T-cell (primary cell): Measurements from ENCODE around the gene TXNIP. TPM values are rescaled to one million over a fixed set of nuclear protein-coding genes. Genes with fewer than 3 reads are reported as not detected.

Source experiments
- ATAC-seq, 4 experiments: fragments of 200-7000 bp in 3 of 4; fragments of 150-1000 bp in 1 of 4; cut with Tn5 transposase; replicated peaks in 1 of 4; 1 replicate in 3 of 4; 2 replicates in 1 of 4; pipeline ENCODE4 v1.10.0; 2021; ENCODE audit warnings: moderate library complexity in 3 of 4, mild to moderate bottlenecking in 2 of 4, moderate number of reproducible peaks in 1 of 4
- CTCF ChIA-PET, 2 donors: fragments of 300-600 bp; sonication (Branson Sonifier 250); formaldehyde crosslinking; loops; one replicate each; lab custom pipeline; 2022; ENCODE audit warnings: antibody characterized with exemption in 2 of 2; lab: Charles Lee
- POLR2A ChIA-PET, 2 donors: fragments of 300-600 bp; sonication (Branson Sonifier 250); formaldehyde crosslinking; loops; one replicate each; lab custom pipeline; 2022; ENCODE audit warnings: antibody characterized with exemption in 2 of 2; lab: Charles Lee
- DNase-seq, 35 experiments: peaks; one replicate each; pipeline versions ENCODE4 v3.0.0 to v3.0.0-alpha.2; 2013 to 2023
- H3K27ac ChIP-seq: one replicate; pipeline ENCODE4 v1.5.1; 2013; ENCODE audit warnings: low read length
- H3K27me3 ChIP-seq, 2 experiments: replicated peaks in 1 of 2; 1 replicate in 1 of 2; 2 replicates in 1 of 2; pipeline versions ENCODE4 v1.6.1 to v1.7.0; 2013; ENCODE audit warnings: low read length in 1 of 2, mixed read lengths in 1 of 2; ENCODE audit not compliant: control insufficient read depth in 2 of 2, insufficient read depth in 2 of 2; ENCODE audit errors: extremely low read depth in 1 of 2
- H3K36me3 ChIP-seq, 2 donors: 1 replicate in 1 of 2; 2 replicates in 1 of 2; pipeline versions ENCODE4 v1.6.1 to v1.7.0; 2013; ENCODE audit warnings: low read length in 1 of 2; ENCODE audit not compliant: control insufficient read depth in 2 of 2, insufficient read depth in 1 of 2; ENCODE audit errors: extremely low read depth in 1 of 2
- H3K4me1 ChIP-seq, 2 experiments: 1 replicate in 1 of 2; 2 replicates in 1 of 2; pipeline versions ENCODE4 v1.6.1 to v1.7.0; 2013; ENCODE audit warnings: low read length in 2 of 2, mixed read lengths in 1 of 2; ENCODE audit not compliant: insufficient read depth in 2 of 2, control insufficient read depth in 1 of 2; ENCODE audit errors: extremely low read depth in 1 of 2
- H3K4me3 ChIP-seq, 2 donors: 1 replicate in 1 of 2; 2 replicates in 1 of 2; pipeline versions ENCODE4 v1.5.1 to v1.7.0; 2013; ENCODE audit warnings: mild to moderate bottlenecking in 2 of 2, low read length in 1 of 2, moderate library complexity in 1 of 2; ENCODE audit not compliant: control insufficient read depth in 1 of 2; ENCODE audit errors: extremely low read depth in 1 of 2
- H3K9me3 ChIP-seq: 2 replicates; pipeline ENCODE4 v1.7.0; 2013
- H3K27ac Mint-ChIP-seq, 2 donors: one replicate each; pipeline ENCODE4 v1.8.0; 2020 to 2021; ENCODE audit warnings: mild to moderate bottlenecking in 2 of 2, mixed read lengths in 2 of 2
- H3K27me3 Mint-ChIP-seq, 2 donors: one replicate each; pipeline ENCODE4 v1.8.0; 2021 to 2022; ENCODE audit warnings: mixed read lengths in 2 of 2
- H3K36me3 Mint-ChIP-seq: one replicate; pipeline ENCODE4 v1.8.0; 2021; ENCODE audit warnings: mixed read lengths
- H3K4me1 Mint-ChIP-seq, 3 donors: one replicate each; pipeline ENCODE4 v1.8.0; 2020 to 2022; ENCODE audit warnings: mixed read lengths in 3 of 3, mild to moderate bottlenecking in 1 of 3
- H3K4me3 Mint-ChIP-seq, 3 donors: one replicate each; pipeline ENCODE4 v1.8.0; 2020 to 2022; ENCODE audit warnings: mild to moderate bottlenecking in 3 of 3, mixed read lengths in 3 of 3, moderate library complexity in 3 of 3
- H3K9me3 Mint-ChIP-seq, 3 donors: one replicate each; pipeline ENCODE4 v1.8.0; 2020 to 2022; ENCODE audit warnings: mixed read lengths in 3 of 3
- WGBS: methylation state at CpG from one replicate; pipeline ENCODE4 v1.1.5; 2013; ENCODE audit warnings: missing lambda C conversion rate; ENCODE audit not compliant: insufficient coverage; 5-methylcytosine and 5-hydroxymethylcytosine counted together
- total RNA-seq, 35 experiments: library from RNA in 6 of 35; stranded (reverse) in 6 of 35; fragments of 120-200 nt in 1 of 35; gene quantifications; one replicate each; pipeline versions ENCODE4 v1.2.1 to v1.2.4 and lab custom pipeline; 2013 to 2026

Gene TXNIP
- total RNA-seq, 5 donors from 2014 or later (not counting 1 experiment from before 2014, with no cell fraction given), result 721 to 2,117 (median 773) TPM

GRCh38 chr1:145990249-145990855 is 6.0 kb downstream of the TXNIP start:
- Histone ChIP-seq H3K4me1 (peaks cover 28 to 51% of the 10 kb centered on the region in 2 experiments), H3K9me3 (no peaks in the 10 kb centered on the region), H3K4me3 (no peak overlapping the region), H3K27me3 (no peaks in the 10 kb centered on the region), H3K36me3 (peaks cover 8 to 35% of the 10 kb centered on the region in 2 donors), H3K27ac (no peak overlapping the region)
- ChIA-PET POLR2A (interaction anchor here in 1 of 2 donors (0.7 kb wide), 2 partner anchors 11 to 63 kb away, joined by 3 read pairs; no protein-coding TSS in a partner anchor), CTCF (interaction anchor here (0.7 to 9.6 kb wide), 4 partner anchors 8 to 16 kb away, joined by 3 to 93 read pairs (median 4); no protein-coding TSS in a partner anchor)
- Mint-ChIP-seq H3K27ac (peak overlapping the region; percentile 98 to 99), H3K9me3 (no peaks in the 10 kb centered on the region), H3K36me3 (peaks cover 36% of the 10 kb centered on the region), H3K27me3 (no peaks in the 10 kb centered on the region), H3K4me3 (peak overlapping the region in 1 of 3 donors; percentile 98), H3K4me1 (peaks cover 68 to 77% (median 72%) of the 10 kb centered on the region in 3 donors)
- ATAC-seq (no peak), DNase-seq (no peak)
- 92% methylated on average over 2 of the region's 7 CpGs for WGBS

DNA sequence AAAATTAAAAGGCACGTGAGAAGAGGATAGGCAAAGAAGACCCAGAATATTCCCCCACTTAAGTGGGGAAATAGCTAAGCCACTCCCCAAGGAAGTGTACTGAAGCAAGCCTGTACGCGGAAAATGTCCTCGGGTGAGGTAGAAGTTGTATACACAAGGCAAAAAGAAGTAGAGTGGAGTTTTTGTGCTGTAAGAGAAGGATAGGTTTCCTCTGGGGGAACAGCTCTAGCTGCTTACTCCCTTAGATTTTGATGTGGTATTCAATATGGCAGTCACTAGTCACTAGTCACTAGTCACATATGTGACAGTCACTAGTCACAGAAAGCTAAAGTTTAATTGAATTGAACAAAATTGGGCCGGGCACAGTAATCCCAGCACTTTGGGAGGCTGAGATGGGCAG is 7.6 kb downstream of the TXNIP start:
- no CpG with 5 or more reads among the region's 5 CpGs for WGBS
- Mint-ChIP-seq H3K4me3 (peak overlapping the region in 1 of 3 donors; percentile 65), H3K27me3 (no peaks in the 10 kb centered on the region), H3K27ac (peak overlapping the region; percentile 77 to 87), H3K4me1 (peaks cover 73 to 85% (median 80%) of the 10 kb centered on the region in 3 donors), H3K9me3 (no peaks in the 10 kb centered on the region), H3K36me3 (peaks cover 21% of the 10 kb centered on the region)
- Histone ChIP-seq H3K36me3 (peaks cover 0 to 19% of the 10 kb centered on the region in 2 donors), H3K4me1 (peaks cover 34 to 62% of the 10 kb centered on the region in 2 experiments), H3K9me3 (no peaks in the 10 kb centered on the region), H3K27me3 (no peaks in the 10 kb centered on the region), H3K27ac (no peak overlapping the region), H3K4me3 (no peak overlapping the region)
- CTCF ChIA-PET, result interaction anchor here (0.5 to 2.0 kb wide), 10 partner anchors 9 to 144 kb away, joined by 3 to 22 read pairs (median 3); partner anchors contain the start of gene NUDT17 (in 1 of the 2)
- ATAC-seq (peak; percentile 66 to 78 (median 68)), DNase-seq (peak in 1 of 35 experiments; percentile 54)
- POLR2A ChIA-PET, result interaction anchor here in 1 of 2 donors (0.6 to 1.2 kb wide), 5 partner anchors 9 to 82 kb away, joined by 3 to 10 read pairs (median 4); partner anchors contain the start of genes ANKRD34A, LIX1L and POLR3GL

DNA sequence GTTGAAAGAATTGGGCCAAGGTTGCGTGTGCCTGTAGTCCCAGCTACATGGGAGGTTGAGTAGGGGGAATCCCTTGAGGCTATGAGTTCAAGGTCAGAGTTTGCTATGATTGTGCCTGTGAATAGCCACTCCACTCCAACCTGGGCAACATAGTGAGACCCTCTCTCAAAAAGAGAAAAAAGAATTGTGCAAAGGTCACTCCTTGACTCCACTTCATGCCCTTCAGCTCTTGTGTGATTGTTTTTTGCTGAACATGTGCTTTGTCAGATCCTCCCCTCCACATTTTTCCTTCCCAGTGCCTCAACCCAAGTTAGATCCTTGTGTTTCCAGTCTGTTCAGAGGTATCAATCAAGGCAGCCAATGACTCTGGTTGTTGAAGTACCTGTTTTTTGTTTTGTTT is 8.5 kb downstream of the TXNIP start:
- H3K4me3 Mint-ChIP-seq, result peak overlapping the region in 1 of 3 donors; percentile 65
- DNase-seq (no peak), ATAC-seq (no peak)
- Histone ChIP-seq H3K9me3 (no peaks in the 10 kb centered on the region), H3K27me3 (no peaks in the 10 kb centered on the region), H3K36me3 (peaks cover 0 to 11% of the 10 kb centered on the region in 2 donors), H3K4me1 (peaks cover 33 to 64% of the 10 kb centered on the region in 2 experiments), H3K4me3 (no peak overlapping the region), H3K27ac (peak overlapping the region; percentile 30)
- H3K27me3 Mint-ChIP-seq, result no peaks in the 10 kb centered on the region
- H3K36me3 Mint-ChIP-seq, result peaks cover 12% of the 10 kb centered on the region
- peak overlapping the region; percentile 81 to 87 for H3K27ac Mint-ChIP-seq
- ChIA-PET CTCF (interaction anchor here (0.5 to 2.0 kb wide), 3 partner anchors 9 to 20 kb away, joined by 3 to 22 read pairs (median 3); no protein-coding TSS in a partner anchor), POLR2A (interaction anchor here in 1 of 2 donors (0.8 to 1.0 kb wide), 2 partner anchors 10 to 24 kb away, joined by 4 to 7 read pairs; partner anchors contain the start of genes ANKRD34A and POLR3GL)
- WGBS, result no CpG with 5 or more reads among the region's 1 CpG
- no peaks in the 10 kb centered on the region for H3K9me3 Mint-ChIP-seq
- peaks cover 64 to 85% (median 72%) of the 10 kb centered on the region in 3 donors for H3K4me1 Mint-ChIP-seq

- H3K27ac Mint-ChIP-seq, result peak overlapping the region in 1 of 2 donors; percentile 88
- Histone ChIP-seq H3K36me3 (no peaks in the 10 kb centered on the region), H3K9me3 (no peaks in the 10 kb centered on the region), H3K4me1 (peaks cover 37 to 69% of the 10 kb centered on the region in 2 experiments), H3K27me3 (no peaks in the 10 kb centered on the region), H3K27ac (no peak overlapping the region), H3K4me3 (no peak overlapping the region)
- H3K36me3 Mint-ChIP-seq, result peaks cover 1% of the 10 kb centered on the region
- H3K27me3 Mint-ChIP-seq, result no peaks in the 10 kb centered on the region
- WGBS, result no CpG with 5 or more reads among the region's 6 CpGs
- POLR2A ChIA-PET, result interaction anchor here in 1 of 2 donors (1.1 kb wide), 1 partner anchor 10 kb away, joined by 3 read pairs; the partner anchor contains the start of gene TXNIP
- H3K4me3 Mint-ChIP-seq, result no peak overlapping the region
- CTCF ChIA-PET, result interaction anchor here (0.7 to 1.3 kb wide), 4 partner anchors 10 to 21 kb away, joined by 4 to 8 read pairs (median 5); partner anchors contain the start of gene TXNIP (in 1 of the 2)
- ATAC-seq (no peak), DNase-seq (no peak)
- peaks cover 51 to 85% (median 58%) of the 10 kb centered on the region in 3 donors for H3K4me1 Mint-ChIP-seq
- no peaks in the 10 kb centered on the region for H3K9me3 Mint-ChIP-seq
These were observed 9.8 kb downstream of the TXNIP start for GRCh38 chr1:145986551-145986950.

- Mint-ChIP-seq H3K4me3 (peak overlapping the region in 2 of 3 donors; percentile 18 to 20), H3K27ac (peak overlapping the region; percentile 91 to 94), H3K4me1 (peaks cover 46 to 85% (median 51%) of the 10 kb centered on the region in 3 donors), H3K9me3 (no peaks in the 10 kb centered on the region), H3K36me3 (no peaks in the 10 kb centered on the region), H3K27me3 (no peaks in the 10 kb centered on the region)
- POLR2A ChIA-PET, result interaction anchor here in 1 of 2 donors (0.6 kb wide), 1 partner anchor 17 kb away, joined by 5 read pairs; no protein-coding TSS in a partner anchor
- H3K27me3 ChIP-seq, result no peaks in the 10 kb centered on the region
- H3K4me1 ChIP-seq, result peaks cover 42 to 76% of the 10 kb centered on the region in 2 experiments
- no peak overlapping the region for H3K4me3 ChIP-seq
- WGBS, result 65% methylated on average over 5 of the region's 15 CpGs
- CTCF ChIA-PET, result interaction anchor here (0.7 to 1.3 kb wide), 3 partner anchors 11 to 22 kb away, joined by 4 to 6 read pairs (median 4); partner anchors contain the start of gene TXNIP (in 1 of the 2)
- no peaks in the 10 kb centered on the region for H3K36me3 ChIP-seq
- no peaks in the 10 kb centered on the region for H3K9me3 ChIP-seq
- DNase-seq, result no peak
- peak overlapping the region; percentile 46 for H3K27ac ChIP-seq
- no peak for ATAC-seq
These were observed 10.6 kb downstream of the TXNIP start for GRCh38 chr1:145985502-145986439.
